Neuronal stem cell (in vitro differentiated cells): ENCODE measurements around the gene GPR35.

Source experiments
- DNase-seq: peaks from one replicate; pipeline ENCODE4 v3.0.0-alpha.2; 2013; ENCODE audit warnings: low spot score
- H2AFZ ChIP-seq: one replicate; pipeline ENCODE4 v1.6.1; 2013; ENCODE audit warnings: mild to moderate bottlenecking, low read length, inconsistent platforms
- H2AK5ac ChIP-seq: 2 replicates; pipeline ENCODE4 v1.6.1; 2013; ENCODE audit warnings: low read depth, mild to moderate bottlenecking, inconsistent platforms, low read length, moderate library complexity, mixed read lengths
- H2BK120ac ChIP-seq: 2 replicates; pipeline ENCODE4 v1.6.1; 2013; ENCODE audit warnings: low read depth, mild to moderate bottlenecking, inconsistent platforms, low read length, moderate library complexity, mixed read lengths
- H2BK12ac ChIP-seq: one replicate; pipeline ENCODE4 v1.6.1; 2013; ENCODE audit warnings: low read length, inconsistent platforms
- H2BK15ac ChIP-seq: 2 replicates; pipeline ENCODE4 v1.6.1; 2013; ENCODE audit warnings: mild to moderate bottlenecking, low read length, inconsistent platforms, mixed read lengths
- H2BK5ac ChIP-seq: one replicate; pipeline ENCODE4 v1.6.1; 2013; ENCODE audit warnings: inconsistent platforms, mild to moderate bottlenecking, low read length, moderate library complexity
- H3K14ac ChIP-seq: one replicate; pipeline ENCODE4 v1.6.1; 2013; ENCODE audit warnings: low read length, inconsistent platforms
- H3K18ac ChIP-seq: 2 replicates; pipeline ENCODE4 v1.6.1; 2013; ENCODE audit warnings: low read length, inconsistent platforms
- H3K23ac ChIP-seq: 2 replicates; pipeline ENCODE4 v1.6.1; 2013; ENCODE audit warnings: low read depth, mild to moderate bottlenecking, mixed read lengths, low read length, inconsistent platforms; ENCODE audit not compliant: poor library complexity
- H3K27ac ChIP-seq: replicated peaks from 3 replicates; pipeline ENCODE4 v1.5.1; 2013; ENCODE audit warnings: low read length, inconsistent platforms
- H3K27me3 ChIP-seq, 3 experiments: 2 replicates each; pipeline ENCODE4 v1.6.1; 2013; ENCODE audit warnings: low read length in 3 of 3, mild to moderate bottlenecking in 2 of 3, inconsistent platforms in 1 of 3, low read depth in 1 of 3, mixed read lengths in 1 of 3, moderate library complexity in 1 of 3; ENCODE audit not compliant: control insufficient read depth in 3 of 3, insufficient read depth in 3 of 3
- H3K36me3 ChIP-seq, 2 donors: replicated peaks in 1 of 2; 2 replicates each; pipeline ENCODE4 v1.6.1; 2013; ENCODE audit warnings: low read length in 2 of 2; ENCODE audit not compliant: control insufficient read depth in 2 of 2, insufficient read depth in 2 of 2
- H3K4ac ChIP-seq: 2 replicates; pipeline ENCODE4 v1.6.1; 2013; ENCODE audit warnings: inconsistent platforms, mild to moderate bottlenecking, low read length, moderate library complexity
- H3K4me1 ChIP-seq, 2 donors: 1 replicate in 1 of 2; 2 replicates in 1 of 2; pipeline ENCODE4 v1.6.1; 2013; ENCODE audit warnings: low read length in 2 of 2, low read depth in 1 of 2; ENCODE audit not compliant: control insufficient read depth in 2 of 2, insufficient read depth in 1 of 2
- H3K4me2 ChIP-seq: one replicate; pipeline ENCODE4 v1.6.1; 2013; ENCODE audit warnings: mild to moderate bottlenecking, low read length, inconsistent platforms; ENCODE audit not compliant: insufficient read depth, poor library complexity, severe bottlenecking
- H3K4me3 ChIP-seq, 2 donors: 2 replicates each; pipeline ENCODE4 v1.5.1; 2013; ENCODE audit warnings: low read length in 2 of 2, mild to moderate bottlenecking in 2 of 2, inconsistent platforms in 1 of 2, moderate library complexity in 1 of 2
- H3K79me1 ChIP-seq: one replicate; pipeline ENCODE4 v1.6.1; 2013; ENCODE audit warnings: low read depth, mild to moderate bottlenecking, inconsistent platforms, low read length, moderate library complexity
- H3K9ac ChIP-seq: one replicate; pipeline ENCODE4 v1.6.1; 2013; ENCODE audit warnings: mild to moderate bottlenecking, low read depth, low read length, inconsistent platforms; ENCODE audit not compliant: poor library complexity
- H3K9me3 ChIP-seq, 2 donors: replicated peaks in 1 of 2; 2 replicates each; pipeline versions ENCODE3 to v1.6.1; 2013; ENCODE audit warnings: low read length in 2 of 2, mild to moderate bottlenecking in 2 of 2, inconsistent platforms in 1 of 2, low read depth in 1 of 2, mixed read lengths in 1 of 2, moderate library complexity in 1 of 2; ENCODE audit not compliant: control insufficient read depth in 2 of 2, insufficient read depth in 1 of 2
- H4K8ac ChIP-seq: one replicate; pipeline ENCODE4 v1.6.1; 2013; ENCODE audit warnings: low read depth, mild to moderate bottlenecking, inconsistent platforms, low read length, moderate library complexity
- H4K91ac ChIP-seq: one replicate; pipeline ENCODE4 v1.6.1; 2013; ENCODE audit warnings: low read length, low read depth, mild to moderate bottlenecking, inconsistent platforms; ENCODE audit not compliant: poor library complexity
- WGBS, 2 donors: extraction: QIAGEN DNeasy Blood & Tissue Kit; methylation state at CpG; one replicate each; pipeline ENCODE4 v1.1.7; 2013; ENCODE audit warnings: missing lambda C conversion rate in 2 of 2, mixed read lengths in 1 of 2; ENCODE audit not compliant: insufficient read length in 2 of 2, insufficient replicate concordance in 1 of 2; ENCODE audit errors: extremely low coverage in 2 of 2; 5-methylcytosine and 5-hydroxymethylcytosine counted together

The GPR35 gene

DNA sequence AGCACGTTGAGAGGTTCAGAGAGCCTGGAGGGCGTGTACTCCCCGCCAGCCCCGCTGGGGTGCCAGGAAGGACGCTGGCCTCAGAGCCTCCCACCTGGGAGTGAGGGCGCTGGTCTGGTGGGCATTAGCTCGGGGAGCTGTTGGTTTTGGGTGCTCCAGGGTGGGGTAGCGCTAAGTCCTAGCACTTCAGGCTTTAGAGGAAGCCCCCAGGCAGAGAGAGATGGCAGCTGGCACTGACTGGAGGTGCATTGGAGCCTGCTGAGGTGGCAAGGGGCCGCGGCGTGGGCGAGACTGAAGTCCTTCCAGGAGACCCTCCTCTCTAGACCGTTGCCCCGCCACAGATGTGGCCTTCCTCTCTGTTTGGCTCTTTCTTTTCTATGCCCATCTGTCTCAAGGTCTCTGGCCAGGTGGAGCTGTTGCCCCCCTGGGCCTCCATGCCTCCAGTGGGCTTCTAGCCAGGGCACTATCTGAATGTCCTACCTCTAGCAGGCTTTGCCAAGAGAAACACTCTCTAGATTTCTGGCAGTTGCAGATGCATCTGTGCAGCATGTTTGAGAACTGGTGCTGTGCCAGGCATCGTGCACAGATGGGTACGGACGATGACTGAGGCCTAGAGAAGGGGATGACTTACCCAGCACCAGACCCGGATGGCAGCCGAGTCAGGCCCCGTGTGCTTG lies 32.1 kb upstream of the GPR35 start:
- no peak overlapping the region for H3K23ac ChIP-seq
- no peak overlapping the region for H3K4me2 ChIP-seq
- H3K9me3 ChIP-seq, result no peaks in the 10 kb centered on the region
- no peak overlapping the region for H3K4me3 ChIP-seq
- peaks cover 0 to 3% of the 10 kb centered on the region in 2 donors for H3K4me1 ChIP-seq
- no peak overlapping the region for H3K9ac ChIP-seq
- no CpG with 5 or more reads among the region's 20 CpGs for WGBS, 2 donors
- no peaks in the 10 kb centered on the region for H3K27me3 ChIP-seq
- H2BK15ac ChIP-seq, result no peak overlapping the region
- peaks cover 29 to 77% of the 10 kb centered on the region in 2 donors for H3K36me3 ChIP-seq
- H2BK5ac ChIP-seq, result no peak overlapping the region
- no peak for DNase-seq
- H4K8ac ChIP-seq, result no peak overlapping the region
- H3K14ac ChIP-seq, result no peak overlapping the region
- H2AK5ac ChIP-seq, result no peak overlapping the region
- H3K79me1 ChIP-seq, result peaks cover 19% of the 10 kb centered on the region
- no peak overlapping the region for H2BK12ac ChIP-seq
- H3K18ac ChIP-seq, result no peak overlapping the region
- no peak overlapping the region for H3K4ac ChIP-seq
- H2AFZ ChIP-seq, result no peak overlapping the region
- H4K91ac ChIP-seq, result no peak overlapping the region
- no peak overlapping the region for H2BK120ac ChIP-seq
- no peak overlapping the region for H3K27ac ChIP-seq

DNA sequence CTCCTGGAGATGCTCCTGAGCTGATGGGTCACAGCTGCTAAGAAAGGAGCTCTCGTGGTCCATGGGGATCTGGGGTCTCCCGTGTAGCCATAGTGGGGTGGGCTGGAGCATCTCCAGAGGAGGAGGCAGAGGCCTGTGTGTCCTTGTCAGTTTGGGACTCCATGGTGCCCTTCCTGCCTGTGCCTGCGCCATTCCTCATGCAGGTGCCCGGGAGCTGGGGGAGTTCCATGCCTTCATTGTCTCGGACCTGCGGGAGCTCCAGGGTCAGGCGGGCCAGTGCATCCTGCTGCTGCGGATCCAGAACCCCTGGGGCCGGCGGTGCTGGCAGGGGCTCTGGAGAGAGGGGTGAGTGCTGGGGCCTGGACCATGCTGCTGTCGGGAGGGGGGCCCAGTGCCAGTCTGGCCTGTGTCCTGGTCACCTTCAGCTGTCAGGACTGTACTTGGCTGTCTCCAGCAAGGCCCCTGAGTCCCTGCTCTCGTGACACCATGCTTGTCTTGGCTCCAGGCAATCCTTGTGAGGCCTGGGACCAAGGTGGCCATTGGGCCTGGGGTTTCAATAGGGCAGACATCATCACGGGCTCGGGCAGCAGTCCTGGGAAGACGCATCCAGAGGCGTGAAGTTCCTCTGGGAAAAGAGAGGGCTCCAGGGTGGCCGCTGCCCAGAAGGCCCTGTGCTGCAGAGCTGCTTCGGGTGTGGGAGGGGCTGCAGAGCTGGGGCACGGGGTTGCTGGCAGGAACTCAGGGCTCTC lies 31.4 kb upstream of the GPR35 start:
- no peak overlapping the region for H3K14ac ChIP-seq
- H4K91ac ChIP-seq, result no peak overlapping the region
- DNase-seq, result no peak
- no peak overlapping the region for H3K4ac ChIP-seq
- H3K79me1 ChIP-seq, result peaks cover 17% of the 10 kb centered on the region
- no peak overlapping the region for H2BK5ac ChIP-seq
- H3K27ac ChIP-seq, result no peak overlapping the region
- no peak overlapping the region for H2BK120ac ChIP-seq
- no peak overlapping the region for H4K8ac ChIP-seq
- H3K18ac ChIP-seq, result no peak overlapping the region
- H2AFZ ChIP-seq, result no peak overlapping the region
- H3K36me3 ChIP-seq, result peaks cover 35 to 81% of the 10 kb centered on the region in 2 donors
- H3K4me1 ChIP-seq, result no peaks in the 10 kb centered on the region
- peak overlapping the region; percentile 13 for H3K9ac ChIP-seq
- H3K9me3 ChIP-seq, result no peaks in the 10 kb centered on the region
- no peak overlapping the region for H3K23ac ChIP-seq
- no peak overlapping the region for H3K4me3 ChIP-seq
- no peak overlapping the region for H2AK5ac ChIP-seq
- no peaks in the 10 kb centered on the region for H3K27me3 ChIP-seq
- no peak overlapping the region for H3K4me2 ChIP-seq
- no peak overlapping the region for H2BK12ac ChIP-seq
- H2BK15ac ChIP-seq, result no peak overlapping the region
- no CpG with 5 or more reads among the region's 19 CpGs for WGBS, 2 donors

DNA sequence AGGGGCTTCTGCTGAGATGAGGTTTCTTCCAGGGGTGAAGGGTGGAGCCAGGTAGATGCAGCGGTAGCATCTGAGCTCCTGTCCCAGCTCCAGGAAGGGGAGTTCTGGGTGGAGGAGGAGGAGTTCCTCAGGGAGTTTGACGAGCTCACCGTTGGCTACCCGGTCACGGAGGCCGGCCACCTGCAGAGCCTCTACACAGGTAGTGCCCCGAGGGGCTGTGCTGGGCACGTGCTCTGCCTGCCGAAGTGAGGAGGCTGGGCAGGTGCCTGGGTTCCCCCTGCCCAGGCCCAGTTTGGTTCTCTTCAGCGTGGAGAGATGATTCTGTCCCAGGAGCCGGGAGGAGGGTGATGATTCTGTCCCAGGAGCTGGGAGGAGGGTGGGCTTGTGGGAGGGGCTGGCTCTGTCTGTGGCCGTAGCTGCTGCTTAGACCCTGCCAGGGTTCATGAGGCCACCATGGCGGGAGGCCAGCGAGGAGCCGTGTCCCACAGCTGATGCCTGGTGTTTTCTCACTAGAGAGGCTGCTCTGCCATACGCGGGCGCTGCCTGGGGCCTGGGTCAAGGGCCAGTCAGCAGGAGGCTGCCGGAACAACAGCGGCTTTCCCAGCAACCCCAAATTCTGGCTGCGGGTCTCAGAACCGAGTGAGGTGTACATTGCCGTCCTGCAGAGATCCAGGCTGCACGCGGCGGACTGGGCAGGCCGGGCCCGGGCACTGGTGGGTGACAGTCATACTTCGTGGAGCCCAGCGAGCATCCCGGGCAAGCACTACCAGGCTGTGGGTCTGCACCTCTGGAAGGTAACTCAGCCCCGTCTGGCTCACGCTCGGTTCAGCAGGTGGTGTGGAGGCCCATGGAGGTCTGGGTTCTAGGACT lies 30.5 kb upstream of the GPR35 start:
- Histone ChIP-seq H4K8ac (no peak overlapping the region), H3K79me1 (peaks cover 17% of the 10 kb centered on the region), H3K4me3 (no peak overlapping the region), H2BK12ac (peak overlapping the region; percentile 41), H3K4ac (no peak overlapping the region), H3K18ac (no peak overlapping the region), H2AK5ac (no peak overlapping the region), H3K23ac (no peak overlapping the region), H3K9me3 (no peaks in the 10 kb centered on the region), H3K36me3 (peaks cover 38 to 80% of the 10 kb centered on the region in 2 donors), H3K27me3 (no peaks in the 10 kb centered on the region), H3K9ac (no peak overlapping the region), H2AFZ (no peak overlapping the region), H3K14ac (no peak overlapping the region), H3K4me1 (no peaks in the 10 kb centered on the region), H2BK15ac (no peak overlapping the region), H4K91ac (no peak overlapping the region), H2BK5ac (peak overlapping the region; percentile 53), H2BK120ac (no peak overlapping the region), H3K27ac (no peak overlapping the region), H3K4me2 (no peak overlapping the region)
- no peak for DNase-seq
- WGBS, 2 donors, result no CpG with 5 or more reads among the region's 34 CpGs
